NCI-H2171 treated with DMSO at 0.1 percent for 48 hours (cell line): ENCODE results near the gene BRCA2.
"Not testable (repeated sequence)": the region's sequence is repeated elsewhere in the genome, so short reads cannot be mapped to it uniquely, and the experiment has no call there.

Source experiments
- DNase-seq: peaks from one replicate; lab custom pipeline; 2025; lab: John Stamatoyannopoulos, UW

BRCA2 gene

DNA sequence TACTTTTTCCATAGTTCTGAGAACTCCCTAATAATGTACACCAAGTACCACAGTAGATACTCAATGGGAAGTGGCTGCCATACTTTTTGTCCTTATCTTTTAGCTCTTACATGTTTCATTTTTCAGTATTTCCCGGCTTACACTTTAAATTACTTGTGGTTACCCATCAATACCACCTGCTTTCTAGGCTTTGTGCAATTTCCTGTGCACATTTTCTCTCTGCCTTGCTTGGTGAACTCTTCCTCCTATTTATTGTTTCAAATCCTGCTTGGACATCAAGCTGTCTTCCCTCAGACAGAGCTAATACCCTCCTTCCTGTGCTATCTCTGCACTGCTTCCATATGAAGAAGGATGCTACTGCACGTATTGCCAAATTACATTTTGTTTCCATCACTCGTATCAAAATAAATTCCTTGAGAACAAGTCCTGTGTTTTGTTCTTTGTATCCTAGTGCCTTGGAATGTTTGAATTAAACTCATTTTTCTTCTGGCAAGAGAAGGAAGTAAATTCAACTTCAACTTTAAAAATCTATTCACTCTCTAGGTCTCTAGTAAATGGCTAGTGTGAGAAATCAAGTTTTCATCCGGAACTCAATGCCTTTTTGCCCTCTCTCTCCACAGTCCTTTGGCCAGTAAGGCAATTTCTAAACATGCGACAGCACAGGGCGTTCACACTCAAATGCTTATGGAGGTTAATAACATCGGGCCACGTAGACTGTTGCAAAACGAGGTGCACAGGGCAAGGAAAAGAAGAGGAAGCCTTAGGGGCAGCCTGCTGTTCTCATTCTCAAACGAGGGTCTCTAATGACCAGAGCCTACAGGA, 5.8 kb upstream of the BRCA2 start:
- DNase-seq: no peak

GRCh38 chr13:32310134-32310706, 5.1 kb upstream of the BRCA2 start:
- DNase-seq: no peak

- no peak for DNase-seq
Observed at GRCh38 chr13:32311188-32311897, 4.0 kb upstream of the BRCA2 start.

GRCh38 chr13:32314271-32315237, 754 bp upstream of the BRCA2 start:
- peak; percentile 52 for DNase-seq

GRCh38 chr13:32316028-32316339, 676 bp downstream of the BRCA2 start:
- no peak for DNase-seq

DNA sequence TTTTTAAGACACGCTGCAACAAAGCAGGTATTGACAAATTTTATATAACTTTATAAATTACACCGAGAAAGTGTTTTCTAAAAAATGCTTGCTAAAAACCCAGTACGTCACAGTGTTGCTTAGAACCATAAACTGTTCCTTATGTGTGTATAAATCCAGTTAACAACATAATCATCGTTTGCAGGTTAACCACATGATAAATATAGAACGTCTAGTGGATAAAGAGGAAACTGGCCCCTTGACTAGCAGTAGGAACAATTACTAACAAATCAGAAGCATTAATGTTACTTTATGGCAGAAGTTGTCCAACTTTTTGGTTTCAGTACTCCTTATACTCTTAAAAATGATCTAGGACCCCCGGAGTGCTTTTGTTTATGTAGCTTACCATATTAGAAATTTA, 1.2 kb downstream of the BRCA2 start:
- DNase-seq: no peak

- no peak for DNase-seq
Observed at GRCh38 chr13:32317716-32318465, 2.6 kb downstream of the BRCA2 start.

DNA sequence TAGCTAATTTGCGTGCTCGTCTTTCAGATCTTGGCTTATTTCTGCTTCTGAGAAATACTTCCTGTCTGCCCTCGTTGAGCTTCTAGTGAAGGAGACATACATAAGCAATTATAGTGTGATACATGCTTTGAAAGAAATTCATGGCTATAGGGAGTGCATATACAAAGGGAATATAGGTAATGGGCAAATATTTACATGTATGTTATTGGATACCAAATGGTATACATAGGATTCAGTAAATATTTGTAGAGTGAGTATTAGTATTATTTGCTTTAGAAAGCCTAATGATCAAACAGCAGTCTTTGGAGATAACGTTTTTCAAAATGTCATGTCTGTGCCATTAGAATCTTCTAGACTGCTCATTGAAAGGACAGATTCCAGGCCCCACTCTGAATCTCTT, 5.2 kb downstream of the BRCA2 start:
- DNase-seq: no peak

DNA sequence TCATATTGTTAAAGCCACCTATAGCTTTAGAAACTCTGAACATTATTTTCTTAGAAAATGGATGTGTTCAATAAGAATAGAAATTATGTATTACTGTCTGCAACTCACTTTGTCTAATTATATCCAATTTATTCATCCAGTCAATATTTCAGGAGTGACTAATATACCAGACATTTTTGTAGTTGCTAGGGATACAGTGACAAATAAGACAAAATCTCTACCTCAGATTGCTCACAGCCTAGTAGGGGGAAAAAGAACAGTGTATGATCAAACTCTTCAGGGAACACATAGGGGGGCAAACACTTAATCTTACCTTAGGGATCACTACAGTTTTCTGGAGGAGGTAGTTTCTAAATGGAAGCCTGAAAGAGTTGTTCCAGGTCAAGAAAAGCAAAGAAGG, 8.6 kb downstream of the BRCA2 start:
- DNase-seq: no peak

- DNase-seq: no peak
Observed at GRCh38 chr13:32330441-32330840, 15.1 kb downstream of the BRCA2 start.

DNA sequence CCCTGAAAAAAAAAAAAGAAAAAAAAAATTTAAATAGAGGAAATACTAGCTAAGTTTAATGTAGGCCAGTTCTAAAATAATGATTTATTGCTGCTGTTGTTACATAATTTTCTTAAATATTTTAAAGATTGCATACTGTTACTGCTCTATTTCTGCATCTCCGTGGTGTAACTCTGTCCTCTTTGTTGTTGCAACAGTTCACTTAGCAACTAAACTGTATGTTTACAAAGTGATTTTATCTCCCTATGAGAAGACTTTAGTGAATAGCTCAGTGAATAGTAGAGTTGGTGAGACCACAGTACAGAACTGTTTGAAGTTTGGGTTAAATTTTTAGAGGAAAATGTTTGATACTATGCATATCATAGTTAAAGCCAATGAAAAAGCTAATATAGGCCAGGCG, 19.4 kb downstream of the BRCA2 start:
- no peak for DNase-seq

- DNase-seq: no peak
Observed at GRCh38 chr13:32340914-32341313, 25.6 kb downstream of the BRCA2 start.

GRCh38 chr13:32347651-32348050, 32.3 kb downstream of the BRCA2 start:
- no peak for DNase-seq

DNA sequence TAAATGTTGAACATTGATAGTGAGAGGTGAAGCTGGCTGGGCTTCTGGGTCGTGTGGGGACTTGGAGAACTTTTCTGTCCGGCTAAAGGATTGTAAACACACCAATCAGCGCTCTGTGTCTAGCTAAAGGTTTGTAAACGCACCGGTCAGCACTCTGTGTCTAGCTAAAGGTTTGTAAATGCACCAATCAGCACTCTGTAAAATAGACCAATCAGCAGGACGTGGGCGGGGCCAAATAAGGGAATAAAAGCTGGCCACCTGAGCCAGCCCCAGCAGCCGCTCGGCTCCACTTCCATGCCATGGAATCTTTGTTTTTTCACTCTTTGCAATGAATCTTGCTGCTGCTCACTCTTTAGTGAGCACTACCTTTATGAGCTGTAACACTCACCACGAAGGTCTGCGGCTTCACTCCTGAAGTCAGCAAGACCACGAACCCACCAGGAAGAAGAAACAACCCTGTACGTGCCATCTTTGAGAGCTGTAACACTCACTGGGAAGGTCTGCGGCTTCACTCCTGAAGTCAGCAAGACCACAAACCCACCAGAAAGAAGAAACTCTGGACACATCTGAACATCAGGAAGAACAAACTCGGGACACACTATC, 35.6 kb downstream of the BRCA2 start:
- not testable (repeated sequence) for DNase-seq

- DNase-seq: no peak
Observed at GRCh38 chr13:32354040-32354439, 38.7 kb downstream of the BRCA2 start.

- not testable (repeated sequence) for DNase-seq
Observed at GRCh38 chr13:32355935-32356334, 40.6 kb downstream of the BRCA2 start.

DNA sequence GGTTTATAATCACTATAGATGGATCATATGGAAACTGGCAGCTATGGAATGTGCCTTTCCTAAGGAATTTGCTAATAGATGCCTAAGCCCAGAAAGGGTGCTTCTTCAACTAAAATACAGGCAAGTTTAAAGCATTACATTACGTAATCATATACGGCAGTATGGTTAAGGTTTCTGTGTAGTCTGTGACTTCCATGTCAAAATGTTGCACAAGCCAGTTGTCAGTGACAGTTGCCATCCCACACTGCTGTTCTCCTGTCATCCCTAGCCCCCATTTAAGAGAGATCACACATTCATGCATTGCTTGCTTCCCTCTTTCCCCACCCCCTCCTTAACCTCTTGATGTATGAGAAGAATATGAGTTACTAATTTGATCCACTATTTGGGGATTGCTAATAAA, 47.3 kb downstream of the BRCA2 start:
- no peak for DNase-seq

DNA sequence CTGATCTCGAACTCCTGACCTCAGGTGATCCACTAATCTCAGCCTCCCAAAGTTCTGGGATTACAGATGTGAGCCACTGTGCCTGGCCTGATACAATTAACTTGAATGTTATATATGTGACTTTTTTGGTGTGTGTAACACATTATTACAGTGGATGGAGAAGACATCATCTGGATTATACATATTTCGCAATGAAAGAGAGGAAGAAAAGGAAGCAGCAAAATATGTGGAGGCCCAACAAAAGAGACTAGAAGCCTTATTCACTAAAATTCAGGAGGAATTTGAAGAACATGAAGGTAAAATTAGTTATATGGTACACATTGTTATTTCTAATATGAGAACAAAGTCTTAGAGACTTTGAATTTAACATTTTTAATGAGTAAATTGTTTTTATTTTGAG, 55.5 kb downstream of the BRCA2 start:
- DNase-seq: no peak

DNA sequence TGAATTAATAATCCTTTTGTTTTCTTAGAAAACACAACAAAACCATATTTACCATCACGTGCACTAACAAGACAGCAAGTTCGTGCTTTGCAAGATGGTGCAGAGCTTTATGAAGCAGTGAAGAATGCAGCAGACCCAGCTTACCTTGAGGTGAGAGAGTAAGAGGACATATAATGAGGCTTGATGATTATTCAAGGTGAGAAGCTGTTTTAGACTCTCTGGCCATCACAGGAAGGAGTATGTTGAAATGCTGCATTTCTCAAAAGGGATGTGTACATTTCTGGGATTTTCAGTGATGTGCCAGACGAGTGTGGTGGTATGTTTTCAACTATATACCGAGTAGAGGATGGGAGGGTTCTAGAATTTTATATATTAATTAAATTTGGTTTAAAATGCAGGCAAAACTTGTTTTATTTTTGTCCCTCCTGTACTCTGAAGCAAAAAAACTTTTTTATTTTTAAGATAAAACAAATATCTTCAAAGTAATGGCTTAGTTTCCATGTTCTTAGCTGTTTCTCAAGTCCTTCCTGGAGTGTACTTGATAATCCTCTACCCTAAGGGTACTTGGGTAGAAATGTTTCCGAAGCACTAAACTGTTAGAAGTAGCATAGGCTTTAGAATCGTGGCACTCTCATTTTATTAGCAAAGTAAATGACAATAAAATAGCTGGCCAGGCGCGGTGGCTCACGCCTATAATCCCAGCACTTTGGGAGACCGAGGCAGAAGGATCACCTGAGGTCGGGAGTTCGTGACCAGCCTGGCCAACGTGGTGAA, 61.5 kb downstream of the BRCA2 start:
- DNase-seq: no peak

DNA sequence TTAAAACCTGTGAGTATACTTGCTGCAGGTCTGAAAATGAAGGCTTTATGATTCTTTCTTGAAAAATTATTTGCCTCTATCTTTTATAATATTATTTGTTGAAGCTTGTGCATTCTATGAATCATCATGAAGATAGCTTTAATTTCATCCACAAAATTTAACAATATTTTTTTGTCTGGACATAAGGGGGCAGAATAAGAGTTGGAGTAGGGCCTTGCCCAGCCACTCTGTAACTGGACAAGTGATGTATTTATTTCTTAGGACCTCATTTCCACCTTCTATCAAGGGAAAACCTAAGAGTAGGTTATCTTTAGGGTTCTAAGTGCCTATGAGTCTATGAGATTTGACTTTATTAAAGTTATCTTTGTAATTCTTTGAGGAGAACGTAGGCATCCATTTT, 62.7 kb downstream of the BRCA2 start:
- DNase-seq: no peak
